GM12878 (cell line): ENCODE measurements around the gene KCNN1. TPM values are rescaled to one million over a fixed set of nuclear protein-coding genes. Genes with fewer than 3 reads are reported as not detected.

Experiments used
- ATAC-seq: fragments of 200-7000 bp; cut with Tn5 transposase; 3 replicates; pipeline ENCODE4 v1.9.1; 2020; ENCODE audit warnings: mild to moderate bottlenecking, moderate library complexity
- BruUV-seq: library from RNA; stranded (reverse); fragments of 400-500 nt; replicated peaks from 2 replicates; lab custom pipeline; 2021; lab: Mats Ljungman, UMichigan
- CTCF ChIA-PET: fragments of 300-600 bp; sonication (Branson Sonifier 250); formaldehyde crosslinking; extraction: SDS; loops from one replicate; lab custom pipeline; 2021; ENCODE audit warnings: inconsistent platforms; lab: Yijun Ruan, JAX
- POLR2A ChIA-PET: fragments of 350-600 bp; formaldehyde crosslinking; extraction: SDS; loops from one replicate; lab custom pipeline; 2021; ENCODE audit warnings: inconsistent platforms; lab: Charles Lee
- RAD21 ChIA-PET: fragments of 300-600 bp; sonication (Branson Sonifier 250); formaldehyde crosslinking; loops from one replicate; lab custom pipeline; 2023; ENCODE audit warnings: antibody characterized with exemption; ENCODE audit not compliant: unreplicated experiment; lab: Charles Lee
- SMC1A ChIA-PET: fragments of 300-600 bp; sonication (Branson Sonifier 250); formaldehyde crosslinking; loops from one replicate; lab custom pipeline; 2023; ENCODE audit not compliant: unreplicated experiment, uncharacterized antibody; lab: Charles Lee
- DNase-seq: peaks from one replicate; pipeline ENCODE4 v3.0.0-alpha.2; 2011; ENCODE audit warnings: low read depth, low spot score
- FAIRE-seq: peaks from 3 replicates; lab custom pipeline; 2011; peaks lifted over from hg19 to GRCh38; lab: Jason Lieb, UNC
- H2AFZ ChIP-seq: 2 replicates; pipeline ENCODE4 v1.6.0; 2011; ENCODE audit warnings: low read depth, low read length, control low read depth; ENCODE audit not compliant: control insufficient read depth
- H3K27ac ChIP-seq: 2 replicates; pipeline ENCODE4 v1.5.1; 2011; ENCODE audit warnings: control low read depth; ENCODE audit not compliant: control insufficient read depth, insufficient read depth
- H3K27me3 ChIP-seq, 2 experiments: replicated peaks in 1 of 2; 2 replicates each; pipeline versions ENCODE4 v1.6.0 to v1.6.1; 2011; ENCODE audit warnings: low read length in 1 of 2; ENCODE audit not compliant: control insufficient read depth in 2 of 2, insufficient read depth in 2 of 2
- H3K36me3 ChIP-seq, 2 experiments: 2 replicates each; pipeline ENCODE4 v1.5.1; 2011; ENCODE audit warnings: low read length in 1 of 2; ENCODE audit not compliant: control insufficient read depth in 2 of 2, insufficient read depth in 2 of 2
- H3K4me1 ChIP-seq: 2 replicates; pipeline ENCODE4 v1.6.1; 2011; ENCODE audit warnings: mild to moderate bottlenecking, low read length, moderate library complexity, mixed read lengths; ENCODE audit not compliant: control insufficient read depth, insufficient read depth
- H3K4me2 ChIP-seq: 2 replicates; pipeline ENCODE4 v1.6.0; 2011; ENCODE audit warnings: control low read depth; ENCODE audit not compliant: control insufficient read depth, insufficient read depth
- H3K4me3 ChIP-seq: fragments of 200-600 bp; sonication (generic); 2 replicates; pipeline ENCODE4 v1.5.1; 2016
- H3K79me2 ChIP-seq: 2 replicates; pipeline ENCODE4 v1.6.0; 2011; ENCODE audit warnings: low read length; ENCODE audit not compliant: control insufficient read depth, insufficient read depth
- H3K9ac ChIP-seq: 2 replicates; pipeline ENCODE4 v1.8.0; 2011; ENCODE audit warnings: low read length, control low read depth, mixed read lengths; ENCODE audit not compliant: control insufficient read depth, insufficient read depth
- H3K9me3 ChIP-seq: replicated peaks from 3 replicates; pipeline ENCODE4 v1.5.1; 2011; ENCODE audit warnings: mild to moderate bottlenecking, low read length; ENCODE audit not compliant: control insufficient read depth, insufficient read depth
- H4K20me1 ChIP-seq: 2 replicates; pipeline ENCODE4 v1.6.0; 2011; ENCODE audit not compliant: control insufficient read depth, insufficient read depth
- BCL11A ChIP-seq: IDR thresholded peaks from 2 replicates; pipeline ENCODE4 v1.6.1; 2011; ENCODE audit warnings: low read depth, low read length
- BCL3 ChIP-seq: IDR thresholded peaks from 2 replicates; pipeline ENCODE4 v1.6.1; 2011; ENCODE audit warnings: borderline replicate concordance, low read depth, mild to moderate bottlenecking, moderate library complexity, low read length; ENCODE audit not compliant: insufficient read depth, poor library complexity, severe bottlenecking
- EED ChIP-seq: sonication (generic); IDR thresholded peaks from 2 replicates; pipeline ENCODE4 v1.6.1; 2016; ENCODE audit warnings: antibody characterized with exemption, low read depth
- GABPA ChIP-seq: IDR thresholded peaks from 2 replicates; pipeline ENCODE4 v1.6.1; 2014; ENCODE audit warnings: antibody characterized with exemption, low read depth, mild to moderate bottlenecking, inconsistent platforms
- KLF5 ChIP-seq: fragments of 450-650 bp; IDR thresholded peaks from 2 replicates; pipeline ENCODE4 v1.6.1; 2014; ENCODE audit warnings: mild to moderate bottlenecking; ENCODE audit not compliant: partially characterized antibody
- NFIC ChIP-seq: IDR thresholded peaks from 2 replicates; pipeline ENCODE4 v1.6.1; 2012; ENCODE audit warnings: low read depth, mild to moderate bottlenecking, inconsistent platforms, low read length, moderate library complexity
- PAX8 ChIP-seq: fragments of 450-650 bp; IDR thresholded peaks from 2 replicates; pipeline ENCODE4 v1.6.1; 2017; ENCODE audit warnings: mild to moderate bottlenecking, moderate library complexity
- RELB ChIP-seq: fragments of 450-650 bp; IDR thresholded peaks from 2 replicates; pipeline ENCODE4 v1.6.1; 2017; ENCODE audit warnings: low read depth, mild to moderate bottlenecking, moderate library complexity
- REST ChIP-seq: IDR thresholded peaks from 2 replicates; pipeline ENCODE4 v1.6.1; 2012; ENCODE audit warnings: mild to moderate bottlenecking, low read depth, low read length
- SMAD5 ChIP-seq: IDR thresholded peaks from 2 replicates; pipeline ENCODE4 v1.6.1; 2016; ENCODE audit warnings: antibody characterized with exemption, low read depth
- SMARCA5 ChIP-seq: fragments of 450-650 bp; IDR thresholded peaks from 2 replicates; pipeline ENCODE4 v1.6.1; 2017; ENCODE audit warnings: mild to moderate bottlenecking
- SP1 ChIP-seq: IDR thresholded peaks from one replicate; pipeline ENCODE4 v1.6.1; 2011; ENCODE audit warnings: low read depth, low read length
- STAT1 ChIP-seq: fragments of 450-650 bp; conservative IDR thresholded peaks from 2 replicates; pipeline ENCODE4 v1.6.1; 2014; ENCODE audit warnings: antibody characterized with exemption, mild to moderate bottlenecking
- STAT3 ChIP-seq: IDR thresholded peaks from 2 replicates; pipeline ENCODE4 v1.6.1; 2011; ENCODE audit warnings: low read depth, low read length, improper control_type of control experiment
- WRNIP1 ChIP-seq: IDR thresholded peaks from 2 replicates; pipeline ENCODE4 v1.6.1; 2011; ENCODE audit warnings: low read depth, low read length, improper control_type of control experiment, borderline replicate concordance
- WGBS: methylation state at CpG from one replicate; pipeline ENCODE4 v1.1.6; 2016; ENCODE audit warnings: low lambda C conversion rate; ENCODE audit not compliant: insufficient replicate concordance, insufficient coverage; ENCODE audit errors: missing lambda C conversion rate; 5-methylcytosine and 5-hydroxymethylcytosine counted together
- in situ Hi-C: fragments of 300-500 bp; cut with MboI; formaldehyde crosslinking; loops from 9 replicates; pipeline ENCODE4 v1.14.3; 2018; ENCODE audit warnings: mixed read lengths
- intact Hi-C: fragments of 100-400 bp; cut with micrococcal nuclease; formaldehyde crosslinking; loops from one replicate; pipeline ENCODE4 v1.14.2; 2022; ENCODE audit not compliant: unreplicated experiment
- polyA plus RNA-seq, 11 experiments: library from polyadenylated mRNA; depleted of rRNA in 4 of 11; unstranded in 6 of 11; stranded (reverse) in 5 of 11; fragments of >200 nt; fragmentation: Nextera tagmentation in 4 of 11; fragmentation: Illumina TruSeq in 1 of 11; extraction: Ambion mirVana in 4 of 11; extraction: Trizol in 1 of 11; gene quantifications; 1 replicate in 1 of 11; 2 replicates in 10 of 11; pipeline versions ENCODE4 v1.2.1 to v1.2.3, GENCODE V29; 2011 to 2016; ENCODE audit warnings: inconsistent platforms in 2 of 11, missing spikeins in 2 of 11, low read depth in 1 of 11
- total RNA-seq, 4 experiments: library from RNA; depleted of rRNA in 3 of 4; stranded (reverse); fragments of >200 nt in 3 of 4; fragmentation: Illumina TruSeq in 1 of 4; extraction: Trizol in 1 of 4; gene quantifications; 2 replicates each; pipeline versions ENCODE4 v1.2.1 to v1.2.3, GENCODE V29; 2013 to 2021

Gene KCNN1
- total and polyA plus RNA-seq, 10 of the 15 experiments (the other 5 are each of a cell fraction or from before 2014, with no cell fraction given) = 0.02 to 0.95 (median 0.16) TPM; not detected in 1

- TF ChIP-seq BCL3 = no peak
- no peak for TF ChIP-seq GABPA
These were observed 13.0 kb upstream of the KCNN1 start (continued) for GRCh38 chr19:17953869-17954268.

- H3K27ac ChIP-seq = no peak overlapping the region
- H3K4me3 ChIP-seq = no peak overlapping the region
- POLR2A ChIA-PET = interaction anchor here (0.9 to 1.4 kb wide), 2 partner anchors 22 to 23 kb away, joined by 4 to 5 read pairs; partner anchors contain the start of gene CCDC124
- no peaks in the 10 kb centered on the region for H4K20me1 ChIP-seq
- no peak overlapping the region for H3K9ac ChIP-seq
- 78% methylated on average over 7 of the region's 7 CpGs for WGBS
- H2AFZ ChIP-seq = no peak overlapping the region
- no peak for TF ChIP-seq SMAD5
- TF ChIP-seq KLF5 = no peak
- no peak for TF ChIP-seq RELB
- no peak for TF ChIP-seq EED
- no peak for TF ChIP-seq STAT3
- TF ChIP-seq NFIC = no peak
- TF ChIP-seq SP1 = no peak
- TF ChIP-seq STAT1 = no peak
- no peak for TF ChIP-seq REST
- TF ChIP-seq WRNIP1 = no peak
- TF ChIP-seq BCL11A = no peak
- TF ChIP-seq SMARCA5 = no peak
- no peak for TF ChIP-seq PAX8
- CTCF ChIA-PET = interaction anchor here (0.5 to 4.1 kb wide), 7 partner anchors 9 to 397 kb away, joined by 3 to 27 read pairs (median 3); no protein-coding TSS in a partner anchor
- no peak for DNase-seq
- no TSS peak for BruUV-seq
- in situ Hi-C loops = no loop called here
- RAD21 ChIA-PET = interaction anchor here (0.6 to 1.4 kb wide), 4 partner anchors 16 to 42 kb away, joined by 3 to 4 read pairs (median 3); no protein-coding TSS in a partner anchor
- intact Hi-C loops = no loop called here
- SMC1A ChIA-PET = interaction anchor here (0.6 to 1.8 kb wide), 3 partner anchors 12 to 184 kb away, joined by 3 read pairs; partner anchors contain the start of gene RPL18A
- no peaks in the 10 kb centered on the region for H3K79me2 ChIP-seq
- no peak for FAIRE-seq
- H3K4me1 ChIP-seq = peaks cover 30% of the 10 kb centered on the region
- H3K9me3 ChIP-seq = no peaks in the 10 kb centered on the region
- H3K27me3 ChIP-seq = peaks cover 10 to 11% of the 10 kb centered on the region in 2 experiments
- no peak for ATAC-seq
- no peaks in the 10 kb centered on the region for H3K36me3 ChIP-seq
- H3K4me2 ChIP-seq = no peak overlapping the region
These were observed 12.5 kb upstream of the KCNN1 start for GRCh38 chr19:17954401-17954800.
